GM08714 (cell line): ENCODE data around the gene PCMT1.

Source experiments
- H3K4me3 ChIP-seq: fragments of 200-500 bp; sonication (Bioruptor generic); 2 replicates; pipeline ENCODE4 v1.5.1; 2014; ENCODE audit warnings: mild to moderate bottlenecking, low read length, inconsistent platforms
- ZNF274 ChIP-seq: IDR thresholded peaks from 2 replicates; pipeline ENCODE4 v1.6.1; 2012; ENCODE audit warnings: mild to moderate bottlenecking, low read depth, low read length

The PCMT1 gene

DNA sequence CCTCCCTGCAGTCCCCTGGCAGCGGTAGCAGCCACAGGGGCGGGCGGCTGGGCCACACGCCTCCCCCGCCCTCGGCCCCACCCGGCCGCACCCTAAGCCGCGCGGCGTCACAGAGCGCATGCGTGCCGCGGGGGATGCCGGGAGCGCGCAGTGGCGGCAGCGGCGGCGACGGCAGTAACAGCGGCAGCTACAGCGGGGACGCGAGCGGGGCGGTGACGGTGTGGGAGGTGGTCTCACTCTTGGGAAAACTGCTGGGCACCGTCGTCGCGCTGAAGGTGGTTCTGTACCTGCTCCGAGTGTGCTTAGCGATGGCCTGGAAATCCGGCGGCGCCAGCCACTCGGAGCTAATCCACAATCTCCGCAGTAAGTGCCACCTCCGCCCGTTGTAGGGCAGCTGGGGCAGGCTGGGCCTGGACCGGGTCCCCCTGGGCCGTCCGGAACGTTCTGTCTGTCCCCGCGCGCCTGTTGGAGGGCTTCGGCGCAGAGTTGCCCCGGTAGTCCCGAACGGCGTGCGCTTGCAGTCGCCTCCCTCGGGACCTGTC lies at the start of gene PCMT1:
TSS of gene PCMT1 (plus strand) at position 148 of the 542 bp plus-strand sequence. CDS start at position 309, 161 bp downstream.
- H3K4me3 ChIP-seq, result peak within 1 kb of the TSS; percentile 95
- no peak for TF ChIP-seq ZNF274

DNA sequence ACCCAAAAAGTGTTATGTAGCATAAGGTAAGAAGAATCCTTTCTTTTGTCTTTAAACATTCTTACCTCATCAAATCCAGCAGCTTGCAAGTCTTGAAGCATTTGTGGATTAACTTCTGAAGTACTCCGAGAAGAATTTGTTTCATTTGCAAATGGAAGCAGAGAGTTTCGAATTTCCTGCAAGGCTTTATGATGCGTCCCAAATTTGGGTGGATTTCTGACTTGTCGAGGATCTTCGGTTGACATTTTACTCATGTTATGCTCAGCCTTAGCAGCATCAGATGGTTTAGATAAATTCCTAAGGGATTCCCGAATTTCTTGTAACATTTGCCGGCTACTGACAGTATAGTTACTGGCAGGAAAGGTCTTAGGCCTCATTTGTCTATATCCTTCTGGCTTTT lies 47.8 kb upstream of the PCMT1 start:
- no peak overlapping the region for H3K4me3 ChIP-seq
- TF ChIP-seq ZNF274, result no peak

DNA sequence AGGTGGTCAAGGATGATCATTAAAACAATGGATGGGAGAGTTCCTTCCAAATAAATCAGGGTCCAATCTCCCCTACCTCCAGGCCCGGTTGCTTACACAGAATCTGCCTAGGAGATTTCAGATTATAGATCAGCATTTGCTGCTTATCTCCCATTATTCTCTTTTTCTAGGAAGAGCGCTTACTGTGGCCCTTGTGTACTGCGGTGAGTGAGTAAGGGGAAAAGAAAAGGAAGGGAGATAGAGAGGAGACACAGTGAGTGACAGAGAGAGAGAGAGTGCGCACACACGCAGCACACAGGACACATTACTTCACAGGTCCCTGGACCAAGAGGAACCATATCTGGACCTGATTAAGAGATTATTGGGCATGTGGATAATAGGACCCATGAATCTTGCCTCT lies 37.8 kb upstream of the PCMT1 start:
- no peak for TF ChIP-seq ZNF274
- no peak overlapping the region for H3K4me3 ChIP-seq

DNA sequence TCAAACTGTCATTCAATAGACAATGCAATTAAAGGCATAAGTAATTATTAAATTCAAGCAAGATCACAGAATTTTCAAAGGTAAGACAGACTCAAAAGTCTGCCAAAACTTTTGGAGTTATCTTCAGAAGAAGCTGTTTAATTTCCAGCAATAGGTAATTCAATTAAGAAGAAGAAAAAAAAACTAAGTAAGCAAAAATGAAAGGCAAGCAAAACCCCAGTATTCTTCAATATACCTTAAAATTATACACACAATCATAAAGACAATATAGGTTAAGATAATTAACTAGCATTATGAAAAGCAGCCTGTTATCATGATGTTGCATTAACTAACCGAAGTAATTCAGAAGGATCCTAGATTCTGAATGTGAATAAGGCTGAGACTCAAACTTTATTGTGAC lies 35.1 kb upstream of the PCMT1 start:
- no peak for TF ChIP-seq ZNF274
- H3K4me3 ChIP-seq, result no peak overlapping the region

DNA sequence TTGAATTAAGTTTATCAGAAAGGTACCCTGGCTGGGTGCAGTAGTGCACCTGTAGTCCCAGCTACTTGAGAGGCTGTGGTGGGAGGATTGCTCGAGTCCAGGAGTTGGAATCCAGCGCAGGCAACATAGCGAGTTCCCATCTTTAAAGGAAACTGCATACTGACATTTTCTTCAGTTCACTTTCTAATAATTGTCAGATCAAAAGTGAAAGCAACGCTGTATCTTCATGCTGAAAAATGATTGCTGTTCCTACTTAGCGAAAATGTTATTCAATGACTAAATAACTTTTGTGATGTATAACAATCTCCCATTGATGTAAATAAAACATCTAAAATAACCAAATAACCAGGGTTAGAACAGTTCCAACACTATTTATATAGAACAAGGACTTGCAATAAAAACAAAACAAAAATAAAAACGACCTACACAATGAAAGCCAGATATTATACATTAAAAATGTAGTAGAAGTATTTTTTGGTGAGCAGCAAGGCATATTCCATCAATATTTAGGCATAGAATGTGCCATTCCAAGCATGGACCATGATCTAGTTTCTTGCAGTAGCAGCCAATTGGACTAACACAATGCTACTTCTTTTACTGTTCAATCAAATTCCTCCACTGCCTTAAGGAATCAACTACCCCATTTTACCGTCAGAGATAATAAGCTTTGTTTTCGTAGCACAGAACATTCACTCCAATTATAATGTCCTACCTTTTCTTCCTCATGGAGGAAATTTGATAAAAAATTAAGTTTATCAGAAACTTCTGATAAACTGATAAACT lies 33.2 kb upstream of the PCMT1 start:
- no peak for TF ChIP-seq ZNF274
- H3K4me3 ChIP-seq, result peak overlapping the region; percentile 76

DNA sequence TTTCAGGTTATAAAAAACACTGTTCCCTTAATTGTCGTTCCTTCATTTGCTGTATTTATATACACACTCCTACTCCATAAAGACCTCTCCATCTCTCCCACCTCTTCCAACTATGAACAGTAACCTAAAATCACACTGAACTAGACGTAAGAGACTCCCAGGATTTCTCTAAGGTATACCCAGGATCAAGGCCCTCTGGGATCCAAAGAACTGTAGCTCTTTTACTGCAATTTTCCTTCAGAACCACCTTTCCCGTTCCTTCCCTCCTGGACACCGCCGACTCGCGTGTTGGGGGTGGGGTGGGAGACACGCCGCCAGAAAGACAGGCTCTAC lies 32.3 kb upstream of the PCMT1 start:
- H3K4me3 ChIP-seq, result peak overlapping the region; percentile 76
- no peak for TF ChIP-seq ZNF274

DNA sequence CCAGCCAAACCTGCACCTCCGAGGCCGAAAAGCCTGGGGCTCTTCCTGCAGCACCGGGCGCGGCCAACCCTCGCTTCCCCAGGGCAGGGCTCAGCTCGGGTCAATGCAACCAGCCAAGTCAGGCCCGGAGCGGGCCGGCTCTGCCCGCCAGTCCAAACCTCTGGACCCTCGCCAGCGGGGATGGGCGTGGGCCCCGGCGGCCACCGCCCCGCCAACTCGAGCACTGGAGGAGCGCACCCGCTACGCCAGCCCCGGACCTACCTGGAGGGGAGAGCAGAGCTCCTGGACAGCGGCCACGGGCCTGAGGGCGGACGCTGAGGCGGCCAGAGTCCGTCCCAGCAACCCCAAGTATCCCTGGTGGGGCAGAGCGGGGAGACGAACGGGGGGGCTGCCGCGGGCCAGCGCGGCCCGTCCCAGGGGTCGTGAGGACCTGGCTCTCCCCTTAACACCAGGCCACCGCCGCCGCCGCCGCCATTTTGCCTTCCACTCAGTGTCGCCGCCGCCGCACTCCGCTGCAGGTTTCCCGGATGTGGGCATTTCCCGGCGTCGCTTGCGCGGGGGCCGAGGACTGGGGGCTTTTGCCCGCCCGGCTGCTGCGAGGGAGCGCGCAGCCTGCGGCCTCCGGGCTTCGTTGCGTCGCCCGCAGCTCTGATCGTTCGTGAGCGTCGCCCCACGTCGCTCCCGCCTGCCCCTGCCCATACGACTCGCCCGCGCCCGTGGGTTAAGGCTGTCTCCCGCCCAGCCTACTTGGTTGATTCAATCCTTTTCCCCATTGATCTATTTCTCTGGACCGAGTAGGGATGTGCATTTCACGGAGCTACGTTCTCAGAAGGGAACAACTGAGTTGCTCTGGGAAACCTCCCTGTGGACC lies 31.7 kb upstream of the PCMT1 start, which contains the start of gene LATS1:
TSS of gene LATS1 (minus strand) at position 514 of the 871 bp plus-strand sequence. CDS start 15,975 bp downstream, outside the sequence.
- TF ChIP-seq ZNF274, result no peak
- H3K4me3 ChIP-seq, result peak within 1 kb of the TSS; percentile 76

DNA sequence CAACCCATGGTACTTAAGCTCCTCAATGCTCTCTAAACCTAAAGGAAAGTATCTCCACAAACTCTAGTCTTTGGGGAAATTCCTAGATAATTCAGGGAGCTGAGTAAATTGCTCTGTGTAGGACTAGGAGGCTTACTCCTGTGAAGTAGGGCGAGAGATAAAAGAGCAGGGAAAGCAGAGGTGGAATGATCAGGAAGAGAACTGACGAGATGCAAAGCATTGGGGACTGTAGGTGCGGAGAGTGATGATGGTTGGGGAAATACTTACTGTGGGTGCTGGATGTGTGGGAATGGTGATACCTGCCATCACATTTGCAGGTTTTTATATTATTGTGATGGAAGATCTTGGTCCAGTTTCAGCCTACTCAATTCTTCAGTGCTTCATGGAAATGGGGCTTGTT lies 30.0 kb upstream of the PCMT1 start:
- TF ChIP-seq ZNF274, result no peak
- H3K4me3 ChIP-seq, result no peak overlapping the region

DNA sequence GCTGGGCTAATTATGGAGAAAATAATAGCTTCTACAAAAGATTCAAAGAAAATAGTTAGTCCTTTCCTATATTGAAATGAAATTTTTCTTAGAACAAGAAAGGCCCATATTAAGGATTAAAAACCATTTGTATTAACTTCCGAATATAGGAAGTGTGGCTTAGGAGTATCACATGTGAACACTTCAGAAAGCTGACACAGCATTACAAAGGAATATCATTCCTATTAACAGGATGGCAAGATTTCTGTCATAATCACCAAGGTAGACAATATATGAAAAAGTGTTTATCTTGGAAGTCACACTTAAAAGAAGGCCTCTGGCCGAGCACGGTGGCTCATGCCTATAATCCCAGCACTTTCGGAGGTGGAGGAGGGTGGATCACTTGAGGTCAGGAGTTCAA lies 26.3 kb upstream of the PCMT1 start:
- TF ChIP-seq ZNF274, result no peak
- H3K4me3 ChIP-seq, result no peak overlapping the region

DNA sequence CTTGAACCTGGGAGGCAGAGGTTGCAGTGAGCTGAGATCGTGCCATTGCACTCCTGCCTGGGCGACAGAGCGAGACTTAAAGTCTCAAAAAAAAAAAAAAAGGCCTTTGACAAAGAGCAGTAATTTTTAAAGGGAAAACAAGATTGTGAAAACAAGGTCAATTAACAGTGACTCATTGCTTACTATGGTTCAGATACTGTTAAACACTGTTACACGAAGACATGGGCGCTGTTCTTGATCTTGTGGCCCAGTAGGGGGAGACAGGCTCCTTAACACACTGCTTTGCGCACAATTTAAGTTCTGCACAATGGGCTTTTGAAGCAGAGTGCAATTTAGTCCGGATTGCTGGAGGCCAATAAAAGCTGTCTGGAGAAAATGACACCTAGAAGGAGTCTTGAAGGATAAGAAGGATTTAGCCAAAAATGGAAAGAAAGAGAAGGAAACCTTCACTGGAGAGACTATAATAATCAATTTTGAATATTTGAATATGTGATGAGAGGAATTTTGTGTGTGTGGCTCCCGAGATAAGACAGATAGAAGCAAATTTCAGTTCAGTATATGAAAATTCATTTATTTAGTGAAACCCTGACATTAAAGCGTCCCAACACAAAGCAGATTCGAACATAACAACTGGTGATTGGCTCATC lies 25.6 kb upstream of the PCMT1 start:
- H3K4me3 ChIP-seq, result no peak overlapping the region
- no peak for TF ChIP-seq ZNF274

DNA sequence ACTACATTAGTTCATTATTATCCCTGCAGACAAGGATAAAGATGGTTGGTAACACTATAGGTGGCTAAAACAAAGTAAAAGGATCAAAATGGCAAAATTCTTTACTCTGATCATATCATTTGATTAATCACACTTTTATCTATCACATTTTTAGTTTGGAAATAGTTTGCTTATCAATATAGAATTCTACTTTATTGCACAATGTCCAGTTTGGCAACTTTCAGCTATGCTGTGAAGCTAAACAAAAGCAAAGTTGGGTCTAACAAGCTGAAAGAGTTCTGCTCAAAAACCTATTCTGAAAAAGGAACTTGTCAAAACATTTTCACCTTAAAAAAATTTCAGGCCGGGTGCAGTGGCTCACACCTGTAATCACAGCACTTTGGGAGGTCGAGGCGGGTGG lies 23.8 kb upstream of the PCMT1 start:
- H3K4me3 ChIP-seq, result no peak overlapping the region
- no peak for TF ChIP-seq ZNF274

DNA sequence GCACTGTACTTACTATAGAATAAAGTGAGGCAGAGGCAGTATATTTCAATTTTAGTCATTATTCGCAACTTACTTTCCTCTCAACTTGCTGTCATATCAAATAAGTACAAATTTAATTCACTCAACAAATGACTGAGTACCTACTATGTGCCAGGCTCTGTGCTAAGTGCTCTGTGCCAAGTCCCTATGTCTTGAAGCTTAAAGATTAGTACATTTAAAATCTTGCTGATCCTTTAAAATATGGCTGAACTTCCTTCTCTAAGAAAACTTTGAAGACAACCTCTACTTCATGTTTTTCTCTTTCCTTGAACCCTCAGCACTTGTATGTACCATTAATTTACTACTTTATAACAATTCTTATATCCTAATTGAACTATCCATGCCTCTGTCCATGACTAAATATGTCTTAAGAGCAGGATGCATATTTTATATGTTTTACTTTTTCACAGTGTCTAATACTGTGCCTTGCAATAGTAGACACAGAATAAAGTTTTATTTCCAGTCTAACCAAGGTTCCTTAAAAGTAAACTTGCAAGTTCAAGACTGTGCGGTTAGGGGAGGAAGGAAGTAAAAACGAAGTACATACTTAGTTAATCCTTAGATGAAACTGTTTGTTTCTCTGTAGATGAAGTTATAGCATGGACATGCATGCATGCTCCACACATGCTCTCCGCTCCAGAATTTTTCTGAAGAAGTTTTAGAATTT lies 21.6 kb upstream of the PCMT1 start:
- no peak overlapping the region for H3K4me3 ChIP-seq
- no peak for TF ChIP-seq ZNF274

DNA sequence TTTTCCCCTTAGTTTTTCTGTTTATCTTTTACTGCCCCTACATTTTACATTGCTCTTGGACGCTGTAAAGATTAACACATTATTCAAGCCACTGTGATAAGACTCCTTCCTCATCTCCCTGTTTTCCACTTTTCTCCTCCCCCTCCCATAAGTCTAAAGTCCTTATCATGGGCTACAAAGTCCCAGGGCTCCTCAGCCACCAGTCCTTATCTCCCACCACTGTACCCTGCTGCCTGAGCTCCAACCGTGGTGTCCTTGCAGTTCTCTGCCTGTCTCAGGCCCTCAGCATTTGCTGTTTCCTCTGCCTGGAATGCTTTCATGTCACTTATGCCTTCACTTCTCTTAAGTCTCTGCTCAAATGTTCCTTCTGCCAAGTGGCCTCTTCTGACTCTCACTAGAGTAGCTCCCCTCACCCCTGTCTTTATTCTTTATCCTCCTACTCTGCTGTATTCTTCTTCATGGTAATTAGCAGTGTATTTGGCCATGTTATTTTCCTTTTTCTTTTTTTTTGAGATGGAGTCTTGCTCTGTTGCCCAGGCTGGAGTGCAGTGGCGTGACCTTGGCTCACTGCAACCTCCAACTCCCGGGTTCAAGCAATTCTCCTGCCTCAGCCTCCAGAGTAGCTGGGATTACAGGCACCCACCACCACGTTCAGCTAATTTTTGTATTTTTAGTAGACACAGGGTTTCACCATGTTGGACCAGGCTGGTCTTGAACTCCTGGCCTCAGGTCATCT lies 20.9 kb upstream of the PCMT1 start:
- no peak overlapping the region for H3K4me3 ChIP-seq

More for the DNA sequence above, 20.9 kb upstream of the PCMT1 start:
- no peak for TF ChIP-seq ZNF274
